ENCODE results near the gene KAZN. TPM values are rescaled to one million over a fixed set of nuclear protein-coding genes. Genes with fewer than 3 reads are reported as not detected.

The KAZN gene
- total RNA-seq, 6 experiments from 2014 or later = 13.1 to 22.3 (median 20.7) TPM

GRCh38 chr1:15120251-15120945 lies 521.9 kb downstream of the KAZN start:
- no peaks in the 10 kb centered on the region for H3K36me3 Mint-ChIP-seq (ENCODE audit: low read depth)
- no peak overlapping the region for H3K4me3 Mint-ChIP-seq
- no peak overlapping the region for H3K27ac Mint-ChIP-seq
- no peaks in the 10 kb centered on the region for H3K4me1 Mint-ChIP-seq (ENCODE audit: low read depth)
- H3K9me3 Mint-ChIP-seq = no peaks in the 10 kb centered on the region
- no peak for TF ChIP-seq CTCF (IDR thresholded peaks at IDR 0.05)
- peaks cover 41% of the 10 kb centered on the region for H3K27me3 Mint-ChIP-seq (ENCODE audit: insufficient read depth)
- no peak for DNase-seq

DNA sequence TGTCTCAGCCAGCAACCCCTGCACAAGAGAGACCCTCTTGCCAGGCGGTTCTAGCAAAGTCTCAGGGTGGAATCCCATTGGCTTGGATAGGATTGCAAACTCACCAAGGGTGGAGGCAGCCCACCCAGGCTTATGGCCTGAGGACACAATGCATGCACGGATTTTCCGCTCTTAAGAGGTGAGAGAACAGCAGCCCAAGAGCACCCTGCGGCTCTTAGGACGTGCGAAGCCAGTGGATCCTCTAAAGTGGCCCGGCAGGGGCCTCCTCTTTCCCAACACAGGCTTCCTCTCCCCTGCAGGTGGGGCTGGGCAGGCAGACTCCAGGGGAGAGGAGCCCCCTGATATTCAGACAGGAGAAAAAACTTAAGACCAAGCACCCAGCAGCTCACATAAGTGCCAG lies 523.8 kb downstream of the KAZN start:
- Mint-ChIP-seq H3K27me3 (ENCODE audit: insufficient read depth) (peaks cover 36% of the 10 kb centered on the region), H3K36me3 (ENCODE audit: low read depth) (no peaks in the 10 kb centered on the region), H3K9me3 (no peaks in the 10 kb centered on the region), H3K4me3 (no peak overlapping the region), H3K27ac (no peak overlapping the region), H3K4me1 (ENCODE audit: low read depth) (no peaks in the 10 kb centered on the region)
- no peak for DNase-seq
- no peak for TF ChIP-seq CTCF (IDR thresholded peaks at IDR 0.05)

- Mint-ChIP-seq H3K27ac (no peak overlapping the region), H3K4me1 (ENCODE audit: low read depth) (no peaks in the 10 kb centered on the region), H3K4me3 (no peak overlapping the region), H3K9me3 (no peaks in the 10 kb centered on the region), H3K27me3 (ENCODE audit: insufficient read depth) (peaks cover 36% of the 10 kb centered on the region), H3K36me3 (ENCODE audit: low read depth) (no peaks in the 10 kb centered on the region)
- no peak for TF ChIP-seq CTCF (IDR thresholded peaks at IDR 0.05)
- DNase-seq = no peak
Measured at GRCh38 chr1:15123270-15123669, 524.8 kb downstream of the KAZN start.

DNA sequence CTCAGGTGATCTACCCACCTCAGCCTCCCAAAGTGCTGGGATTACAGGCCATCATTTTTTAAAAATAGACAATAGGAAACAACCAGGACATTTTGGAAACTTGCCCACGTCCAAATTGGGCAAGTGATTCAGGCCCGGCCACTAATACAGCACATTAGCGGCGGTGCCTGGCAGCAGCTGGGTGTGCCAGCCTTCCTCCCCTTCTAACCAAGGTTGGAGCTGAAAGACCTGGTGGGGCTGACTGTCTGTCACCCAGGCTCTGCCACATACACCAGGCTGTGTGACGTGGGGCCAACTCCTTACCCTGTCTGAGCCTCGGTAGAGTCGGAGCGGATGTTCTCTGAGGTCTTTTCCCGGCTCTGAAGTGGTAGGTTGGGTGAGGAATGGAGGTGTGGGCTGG lies 525.4 kb downstream of the KAZN start:
- peaks cover 38% of the 10 kb centered on the region for H3K27me3 Mint-ChIP-seq (ENCODE audit: insufficient read depth)
- no peaks in the 10 kb centered on the region for H3K9me3 Mint-ChIP-seq
- no peak for DNase-seq
- H3K36me3 Mint-ChIP-seq (ENCODE audit: low read depth) = no peaks in the 10 kb centered on the region
- H3K4me3 Mint-ChIP-seq = no peak overlapping the region
- no peak overlapping the region for H3K27ac Mint-ChIP-seq
- no peak for TF ChIP-seq CTCF (IDR thresholded peaks at IDR 0.05)
- no peaks in the 10 kb centered on the region for H3K4me1 Mint-ChIP-seq (ENCODE audit: low read depth)

DNA sequence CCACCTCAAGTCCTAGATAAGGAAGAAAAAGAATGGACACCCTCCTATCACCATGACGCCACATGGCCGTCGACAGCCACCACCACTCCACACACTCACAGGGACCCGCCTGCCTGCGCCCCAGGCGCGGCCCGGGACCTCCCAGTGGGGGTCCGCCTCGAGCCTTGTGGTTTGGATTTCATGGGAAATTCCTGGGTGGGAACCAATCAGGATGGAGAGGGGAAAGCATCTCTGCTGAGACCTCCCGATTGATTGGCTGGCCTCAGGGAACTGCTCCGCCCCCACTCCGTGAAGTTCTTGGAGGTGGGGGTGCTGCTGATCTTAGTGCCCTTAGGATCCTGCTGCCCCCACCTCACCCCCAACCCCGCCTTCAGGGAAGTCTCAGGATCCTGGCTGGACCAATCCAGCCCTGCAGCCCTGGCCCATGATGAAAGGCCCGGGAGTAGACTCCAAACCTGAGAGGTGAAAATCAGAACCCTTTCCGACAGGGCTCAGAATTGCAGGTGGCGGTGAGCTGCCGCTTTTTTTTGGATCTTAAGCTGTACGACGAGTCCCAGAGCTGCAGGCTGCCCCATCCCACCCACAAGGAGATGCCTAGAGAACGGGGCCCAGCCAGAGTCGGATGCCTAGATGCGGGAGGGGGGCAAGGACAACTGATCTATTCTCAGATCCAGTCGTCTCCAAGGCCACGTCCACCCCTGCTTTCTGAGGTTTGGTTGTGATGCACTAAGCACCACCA lies 526.0 kb downstream of the KAZN start:
- Mint-ChIP-seq H3K4me3 (no peak overlapping the region), H3K9me3 (no peaks in the 10 kb centered on the region), H3K4me1 (ENCODE audit: low read depth) (no peaks in the 10 kb centered on the region), H3K27ac (no peak overlapping the region), H3K36me3 (ENCODE audit: low read depth) (no peaks in the 10 kb centered on the region), H3K27me3 (ENCODE audit: insufficient read depth) (peaks cover 32% of the 10 kb centered on the region)
- no peak for TF ChIP-seq CTCF (IDR thresholded peaks at IDR 0.05)
- no peak for DNase-seq

All from HFFc6 (cell line).